Stimulated activated CD4-positive, alpha-beta T cell treated with anti-CD3 and anti-CD28 coated beads, Interleukin-15, amount 100 ng/mL, for 24 hours (primary cell): ENCODE results near the gene MPI.

ENCODE experiments used
- DNase-seq: peaks from one replicate; pipeline ENCODE4 v3.0.0-alpha.2; 2020

MPI gene

DNA sequence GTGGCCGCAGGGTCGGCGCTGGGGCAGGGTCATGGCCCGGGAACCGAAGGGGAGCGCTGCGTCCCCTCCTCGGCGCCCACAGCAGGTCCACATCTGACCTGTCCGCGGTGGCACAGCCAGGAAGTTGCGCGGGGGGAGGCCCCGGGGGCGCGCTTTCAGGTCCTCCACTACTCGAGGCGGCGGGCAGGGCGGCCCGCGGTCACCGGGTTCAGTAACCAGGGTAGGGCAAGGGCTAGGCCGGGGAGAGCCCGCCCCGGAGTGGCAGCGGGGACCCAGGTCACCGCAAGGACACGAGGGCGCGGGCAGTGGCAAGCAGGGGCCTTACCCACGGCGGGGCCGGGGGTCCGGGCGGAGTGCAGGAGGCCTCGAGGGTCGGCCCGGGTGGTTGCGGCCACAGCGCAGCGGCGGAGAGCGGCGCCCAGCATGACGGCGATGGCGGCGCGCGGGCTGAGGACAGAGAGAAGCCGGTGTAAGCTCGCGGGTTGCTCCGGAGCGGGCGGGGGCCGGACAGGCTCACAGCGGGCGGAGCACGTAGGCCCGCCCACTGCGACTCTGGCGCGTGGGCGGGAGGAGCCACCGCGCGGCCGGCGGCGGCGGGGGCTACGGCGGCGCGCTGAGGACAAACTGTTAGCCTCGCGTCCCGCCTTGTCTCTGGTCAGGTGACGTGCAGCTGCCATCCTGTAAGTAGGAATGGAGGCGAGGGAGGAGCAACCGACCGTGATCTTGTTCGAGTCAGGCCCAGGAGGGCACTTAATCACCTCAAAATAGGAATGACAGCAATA is 47.9 kb downstream of the MPI start, which contains the start of gene COX5A:
TSS of gene COX5A (minus strand) at position 484 of the 782 bp plus-strand sequence. CDS start at position 425, 59 bp downstream.
- peak; percentile 94 for DNase-seq

DNA sequence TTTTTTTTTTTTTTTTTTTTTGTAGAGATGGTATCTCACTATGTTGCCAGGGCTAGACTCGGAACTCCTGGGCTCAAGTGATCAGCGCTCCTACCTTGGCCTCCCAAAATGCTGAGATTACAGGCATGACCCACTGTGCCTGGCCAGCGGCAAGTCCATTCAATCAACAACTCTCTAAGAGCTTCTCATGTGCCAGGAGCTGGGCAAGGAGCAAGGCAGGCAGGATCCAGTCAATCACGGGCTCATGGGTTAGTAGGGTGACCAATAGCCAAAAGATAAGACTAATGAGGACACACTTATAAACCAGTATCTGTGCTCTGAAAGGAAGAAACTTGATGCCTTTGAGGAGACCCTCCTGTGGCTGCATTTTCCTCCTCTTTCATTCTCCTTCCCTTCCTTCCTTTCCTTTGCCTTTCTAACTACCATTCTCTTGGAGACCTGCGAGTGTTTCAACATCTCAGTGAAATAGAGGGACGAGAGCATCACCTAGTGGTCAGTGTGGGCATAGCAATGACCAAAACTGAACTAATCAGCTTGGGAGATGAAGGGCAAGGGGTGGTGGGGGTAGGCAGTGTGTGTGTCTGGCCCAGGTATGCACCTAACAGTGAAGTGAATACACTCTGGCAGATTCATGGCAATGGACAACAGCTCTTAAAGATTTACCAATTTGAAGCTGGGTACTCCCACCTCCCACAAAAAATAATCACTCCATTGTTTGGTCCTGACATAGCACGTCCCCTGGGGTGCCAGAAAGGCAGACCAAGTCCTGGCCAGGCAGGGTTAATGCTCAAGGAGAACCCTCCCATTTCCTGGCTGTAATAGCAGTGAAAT is 60.5 kb downstream of the MPI start:
- peak; percentile 84 for DNase-seq

DNA sequence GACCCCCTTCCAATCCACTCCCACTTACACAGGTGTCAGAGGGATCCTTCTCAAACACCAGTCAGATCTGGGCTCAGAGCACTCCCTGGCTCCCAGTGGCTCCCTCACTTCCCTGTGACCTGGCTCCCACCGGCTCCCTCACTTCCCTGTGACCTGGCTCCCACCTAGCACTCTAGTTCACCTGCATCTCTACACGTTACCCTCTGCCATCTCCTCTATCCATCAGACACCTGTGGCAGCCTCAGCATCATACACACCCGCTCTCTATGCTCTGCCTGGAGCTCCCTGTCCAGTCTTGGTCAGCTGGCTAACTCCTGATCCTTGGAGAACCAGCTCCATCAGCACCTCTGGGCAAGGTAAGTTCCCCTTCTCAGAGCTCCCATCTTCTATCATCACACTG is 61.2 kb downstream of the MPI start:
- DNase-seq = no peak
